Astrocyte of the cerebellum (primary cell): ENCODE measurements around the gene FGF11.

Source experiments
- DNase-seq: peaks from one replicate; pipeline ENCODE4 v3.0.0-alpha.2; 2011; ENCODE audit warnings: low read depth
- H3K4me3 ChIP-seq: 2 replicates; pipeline ENCODE4 v1.5.1; 2011; ENCODE audit warnings: mild to moderate bottlenecking, low read depth, low read length, moderate library complexity
- in situ Hi-C: cut with HindIII; loops from 2 replicates; pipeline ENCODE4 v1.10.0; 2017; ENCODE audit warnings: low sequenced_read_pairs
- TF ChIP-seq, protein P1 (sequence below): IDR thresholded peaks from 2 replicates; pipeline ENCODE4 v1.5.1; 2012; ENCODE audit warnings: low read length, low read depth, moderate library complexity, mild to moderate bottlenecking; ENCODE audit errors: missing control alignments

FGF11 gene

DNA sequence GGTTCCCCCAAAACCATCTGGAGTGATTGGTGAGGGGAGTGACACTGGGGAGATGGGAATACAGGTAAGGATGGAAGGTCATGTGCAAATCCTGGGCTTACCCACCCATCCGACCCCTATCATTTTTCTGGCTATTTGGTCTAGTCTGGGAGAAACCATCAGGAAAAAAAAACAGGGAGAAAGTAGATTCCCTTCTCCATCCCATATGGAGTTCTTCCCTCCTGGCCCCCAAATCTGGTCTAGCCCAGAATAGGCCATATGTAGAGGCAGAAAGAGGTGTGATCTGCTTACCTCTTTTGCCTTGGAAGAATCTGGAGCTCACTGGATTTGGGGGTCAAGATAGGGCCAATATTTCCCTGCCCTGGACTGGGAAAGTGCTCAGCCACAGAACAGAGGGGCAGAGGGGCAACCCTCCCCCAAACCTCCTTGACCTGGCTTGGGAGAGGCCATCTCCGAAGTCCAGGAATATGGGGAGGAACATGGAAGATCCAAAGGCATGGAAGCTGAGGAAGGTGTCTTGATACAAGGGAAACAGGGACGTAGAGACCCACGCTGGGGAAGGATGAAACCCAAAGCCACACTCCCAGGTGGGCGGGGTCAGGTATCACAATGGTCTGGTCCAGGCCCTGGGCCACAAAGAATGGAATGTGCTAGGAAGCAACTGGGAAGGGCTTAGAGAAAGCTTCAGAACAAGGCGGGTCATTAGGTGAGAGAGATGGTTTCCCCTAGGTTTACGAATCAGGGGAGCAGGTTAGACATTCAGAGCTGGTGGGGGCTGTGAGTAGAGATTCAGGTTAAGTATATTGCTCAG is 21.7 kb downstream of the FGF11 start:
- DNase-seq: no peak
- H3K4me3 ChIP-seq: no peak overlapping the region
- in situ Hi-C loops: no loop called here
- TF ChIP-seq, protein P1, sequence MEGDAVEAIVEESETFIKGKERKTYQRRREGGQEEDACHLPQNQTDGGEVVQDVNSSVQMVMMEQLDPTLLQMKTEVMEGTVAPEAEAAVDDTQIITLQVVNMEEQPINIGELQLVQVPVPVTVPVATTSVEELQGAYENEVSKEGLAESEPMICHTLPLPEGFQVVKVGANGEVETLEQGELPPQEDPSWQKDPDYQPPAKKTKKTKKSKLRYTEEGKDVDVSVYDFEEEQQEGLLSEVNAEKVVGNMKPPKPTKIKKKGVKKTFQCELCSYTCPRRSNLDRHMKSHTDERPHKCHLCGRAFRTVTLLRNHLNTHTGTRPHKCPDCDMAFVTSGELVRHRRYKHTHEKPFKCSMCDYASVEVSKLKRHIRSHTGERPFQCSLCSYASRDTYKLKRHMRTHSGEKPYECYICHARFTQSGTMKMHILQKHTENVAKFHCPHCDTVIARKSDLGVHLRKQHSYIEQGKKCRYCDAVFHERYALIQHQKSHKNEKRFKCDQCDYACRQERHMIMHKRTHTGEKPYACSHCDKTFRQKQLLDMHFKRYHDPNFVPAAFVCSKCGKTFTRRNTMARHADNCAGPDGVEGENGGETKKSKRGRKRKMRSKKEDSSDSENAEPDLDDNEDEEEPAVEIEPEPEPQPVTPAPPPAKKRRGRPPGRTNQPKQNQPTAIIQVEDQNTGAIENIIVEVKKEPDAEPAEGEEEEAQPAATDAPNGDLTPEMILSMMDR: no peak

DNA sequence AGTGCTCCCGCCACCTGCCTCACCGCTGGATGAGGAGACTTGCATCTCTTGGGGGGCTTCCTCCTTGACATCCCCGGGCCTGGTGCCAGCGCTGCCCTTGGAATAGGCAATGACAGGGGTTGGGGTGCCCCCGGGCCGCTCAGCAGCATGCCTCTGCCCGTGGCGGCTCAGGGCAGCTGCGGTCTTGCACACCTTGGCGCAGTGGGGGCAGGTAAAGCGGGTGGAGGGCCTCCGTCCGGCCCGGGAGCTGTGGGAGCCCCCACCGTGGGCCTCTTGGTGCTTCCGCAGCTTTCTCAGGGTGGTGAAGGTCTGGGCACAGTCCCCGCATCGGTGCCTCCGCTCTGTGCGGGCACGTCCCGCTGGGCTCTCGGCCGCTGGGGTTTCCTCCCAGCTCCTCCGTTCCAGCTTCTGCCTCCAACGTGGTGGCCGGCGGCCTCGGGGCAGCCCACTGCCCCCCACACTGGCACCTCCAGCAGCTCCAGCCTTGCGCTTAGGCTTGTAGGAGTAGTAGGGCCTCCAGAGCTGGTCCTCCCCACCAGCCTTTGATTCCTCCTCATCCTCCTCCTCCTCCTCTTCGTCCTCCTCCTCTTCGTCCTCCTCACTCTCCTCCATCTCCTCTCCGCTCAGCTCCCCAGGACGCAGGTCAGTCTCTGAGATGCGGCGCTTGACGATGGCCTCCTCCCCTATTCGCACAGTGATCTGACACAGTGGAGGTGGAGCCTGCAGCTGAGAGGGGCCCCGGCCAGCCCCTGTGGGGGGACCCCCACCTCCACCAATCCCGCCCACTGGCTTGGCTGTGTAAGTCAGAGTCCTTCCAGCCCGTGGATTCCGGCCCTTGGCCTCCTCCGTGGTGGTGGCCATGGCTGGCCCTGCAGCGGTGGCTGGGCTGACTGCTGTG is 23.4 kb downstream of the FGF11 start:
- TF ChIP-seq, protein P1: no peak
- H3K4me3 ChIP-seq: no peak overlapping the region
- no peak for DNase-seq
- in situ Hi-C loops: no loop called here

DNA sequence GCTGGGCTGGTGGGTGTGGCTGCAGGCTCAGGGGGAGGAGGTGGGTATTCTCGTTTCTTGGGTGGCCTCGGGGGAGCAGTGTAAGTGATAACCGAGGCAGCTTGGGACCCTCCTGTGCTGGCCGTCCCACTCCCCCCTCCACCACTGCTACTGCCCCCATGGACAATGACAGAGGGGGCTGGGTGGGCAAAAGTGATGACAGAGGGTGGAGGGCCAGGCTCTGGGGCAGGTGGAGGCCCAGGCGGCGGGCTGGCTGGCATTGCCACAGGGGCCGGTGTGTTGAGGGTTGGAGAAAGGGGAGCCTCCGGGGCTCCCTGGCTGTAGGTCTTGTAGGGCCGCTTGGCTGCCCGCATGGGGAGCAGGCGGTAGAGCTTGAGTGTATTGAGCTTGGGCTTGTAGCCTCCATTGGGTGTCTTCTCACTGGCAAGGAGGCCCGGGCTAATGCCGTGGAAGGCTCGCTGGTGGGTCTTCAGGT is 24.1 kb downstream of the FGF11 start:
- no peak overlapping the region for H3K4me3 ChIP-seq
- TF ChIP-seq, protein P1: no peak
- in situ Hi-C loops: no loop called here
- DNase-seq: no peak

DNA sequence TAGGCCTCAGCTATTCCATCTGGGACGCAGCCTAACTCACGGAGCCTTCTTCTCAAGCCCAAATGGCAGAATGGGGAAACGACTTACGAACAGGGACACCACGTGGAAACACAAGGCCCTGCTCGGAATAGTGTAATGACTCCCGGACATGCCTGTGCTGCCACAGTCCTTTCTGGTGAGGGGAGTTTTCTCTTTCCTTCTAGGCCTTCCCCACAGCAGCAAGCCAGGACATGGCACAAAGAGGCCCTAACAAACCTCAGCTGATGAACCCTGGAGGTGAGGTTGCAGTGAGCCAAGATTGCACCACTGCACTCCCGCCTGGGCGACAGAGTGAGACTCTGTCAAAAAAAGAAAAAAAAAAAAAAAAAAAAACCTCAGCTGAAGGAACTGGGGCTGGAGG is 24.8 kb downstream of the FGF11 start:
- in situ Hi-C loops: no loop called here
- DNase-seq: no peak
- no peak overlapping the region for H3K4me3 ChIP-seq
- TF ChIP-seq, protein P1: no peak

DNA sequence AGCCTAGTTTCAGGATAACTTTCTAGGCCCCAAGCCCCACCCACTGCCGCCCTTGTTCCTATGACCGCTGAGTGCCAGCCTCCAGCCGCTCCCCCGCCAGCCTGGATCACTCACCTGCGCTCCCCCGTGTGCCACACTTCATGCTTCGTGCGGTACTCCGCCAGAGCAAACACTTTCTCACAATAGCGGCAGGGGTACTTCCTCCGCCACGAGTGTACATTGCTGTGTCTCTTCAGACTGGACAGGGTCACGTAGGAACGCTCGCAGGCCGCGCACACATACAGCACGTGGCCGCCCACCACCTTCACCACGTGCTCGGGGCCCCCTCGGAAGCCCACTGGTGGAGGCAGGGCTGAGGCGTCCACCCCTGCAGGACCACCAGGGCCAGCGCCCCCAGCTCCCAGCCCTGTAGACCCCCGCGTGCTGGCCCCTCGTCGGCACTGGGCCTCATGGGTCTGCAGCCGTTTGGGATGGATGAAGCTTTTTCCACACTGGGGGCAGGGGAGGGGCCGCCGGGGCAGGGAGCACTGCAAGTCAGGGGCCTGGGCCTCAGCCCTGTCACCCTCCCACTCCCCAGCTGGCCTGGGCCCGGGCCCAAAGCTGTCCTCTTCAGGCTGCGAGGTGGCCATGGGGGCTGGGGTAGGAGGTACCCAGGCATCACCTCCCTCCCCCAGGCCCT is 26.4 kb downstream of the FGF11 start:
- TF ChIP-seq, protein P1: no peak
- in situ Hi-C loops: no loop called here
- H3K4me3 ChIP-seq: no peak overlapping the region
- DNase-seq: no peak

DNA sequence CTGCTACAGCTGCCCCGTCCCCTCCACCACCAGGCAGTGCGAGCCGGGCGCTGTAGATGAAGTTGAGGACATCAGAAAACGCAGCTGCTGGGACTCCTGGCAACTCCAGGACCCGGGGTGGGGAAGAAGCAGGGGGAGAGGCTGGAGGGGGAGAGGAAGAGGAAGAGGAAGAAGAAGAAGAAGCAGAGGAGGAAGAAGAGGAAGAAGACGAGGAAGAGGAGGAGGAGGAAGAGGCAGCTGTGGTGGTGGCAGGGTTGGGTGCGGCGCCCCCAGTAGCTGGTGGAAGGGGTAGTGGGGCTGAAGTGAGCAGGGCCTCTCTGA is 27.0 kb downstream of the FGF11 start:
- TF ChIP-seq, protein P1: no peak
- in situ Hi-C loops: no loop called here

More for the DNA sequence above, 27.0 kb downstream of the FGF11 start:
- H3K4me3 ChIP-seq: no peak overlapping the region
- no peak for DNase-seq
